Activated CD8-positive, alpha-beta memory T cell treated with anti-CD3 and anti-CD28 coated beads, Interleukin-2, amount 50 U/mL, for 48 hours (primary cell): ENCODE results near the gene POU2AF1.
"Not testable (repeated sequence)": the region's sequence is repeated elsewhere in the genome, so short reads cannot be mapped to it uniquely, and the experiment has no call there.

Experiments
- DNase-seq: peaks from one replicate; pipeline ENCODE4 v3.0.0-alpha.2; 2020

The POU2AF1 gene

DNA sequence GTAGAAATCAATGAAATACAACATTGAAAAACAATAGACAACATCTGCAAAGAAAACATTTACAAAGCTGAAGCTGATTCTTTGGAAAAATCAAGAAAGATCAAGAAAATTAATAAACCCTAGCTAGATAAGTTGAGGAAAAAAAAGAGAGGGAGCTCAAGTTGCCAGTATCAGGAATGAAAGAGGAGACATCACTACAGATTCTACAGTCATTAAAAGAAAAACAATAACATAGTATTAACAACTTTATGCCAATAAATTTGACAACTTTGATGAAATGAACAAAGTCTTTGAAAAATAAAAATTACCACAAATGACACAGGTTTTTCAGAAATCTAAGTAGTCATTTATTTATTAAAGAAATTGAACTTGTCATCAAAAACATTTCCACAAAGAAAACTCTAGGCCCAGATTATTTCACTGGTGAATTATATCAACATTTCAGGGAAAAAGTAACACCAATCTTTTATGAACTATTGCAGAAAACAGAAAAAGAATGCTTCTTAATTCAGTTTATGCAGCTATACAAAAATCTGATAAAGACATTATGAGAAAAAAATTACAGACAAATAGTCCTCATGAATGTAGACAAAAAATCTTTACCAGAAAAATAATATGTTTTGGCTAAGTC is 39.2 kb downstream of the POU2AF1 start:
- DNase-seq = no peak

- no peak for DNase-seq
Observed at GRCh38 chr11:111336582-111337256, 42.4 kb downstream of the POU2AF1 start.

- DNase-seq = no peak
Observed at GRCh38 chr11:111336062-111336461, 43.0 kb downstream of the POU2AF1 start.

GRCh38 chr11:111335549-111335948 is 43.5 kb downstream of the POU2AF1 start:
- no peak for DNase-seq

GRCh38 chr11:111334532-111335502 is 44.3 kb downstream of the POU2AF1 start:
- DNase-seq = no peak

DNA sequence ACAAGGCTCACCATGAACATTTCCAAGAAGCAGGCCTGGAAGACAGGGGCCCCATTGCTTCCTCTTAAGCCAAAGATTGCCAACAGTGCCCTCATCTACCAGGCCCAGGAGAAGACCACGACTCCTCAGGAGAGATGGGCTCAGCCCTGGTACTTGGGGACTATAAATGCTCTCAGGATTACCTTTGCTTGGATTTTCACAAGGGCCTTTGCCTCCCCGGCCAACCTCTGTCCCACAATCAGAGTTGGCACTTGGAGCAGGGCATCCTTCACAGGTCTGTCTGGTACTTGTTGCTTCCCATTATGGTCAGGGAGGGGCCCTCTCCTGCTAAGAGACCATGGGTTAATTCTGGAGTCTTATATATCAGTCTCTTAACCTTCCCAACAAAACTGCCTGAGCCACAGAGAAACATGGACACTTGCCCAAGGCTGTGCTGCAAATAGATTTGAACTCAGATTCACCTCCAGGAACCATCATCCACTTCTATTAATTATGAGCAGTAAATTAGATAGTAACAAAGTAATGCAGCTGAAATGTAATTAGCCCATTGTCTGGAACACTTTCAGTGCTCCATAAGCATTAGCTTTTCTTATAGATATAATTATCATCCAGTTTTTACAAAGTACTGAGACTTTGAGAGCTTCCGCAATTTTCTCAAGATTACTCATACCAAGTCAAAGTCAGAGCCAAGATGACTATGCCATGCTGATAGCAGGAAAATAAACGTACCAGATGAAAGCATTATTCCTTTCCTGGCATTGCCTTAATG is 47.2 kb downstream of the POU2AF1 start:
- no peak for DNase-seq

- DNase-seq = no peak
Observed at GRCh38 chr11:111330234-111330893, 48.7 kb downstream of the POU2AF1 start.

GRCh38 chr11:111329306-111330204 is 49.5 kb downstream of the POU2AF1 start:
- DNase-seq = no peak

- no peak for DNase-seq
Observed at GRCh38 chr11:111327908-111328624, 51.0 kb downstream of the POU2AF1 start.

GRCh38 chr11:111326824-111327223 is 52.3 kb downstream of the POU2AF1 start:
- no peak for DNase-seq

GRCh38 chr11:111325259-111325658 is 53.8 kb downstream of the POU2AF1 start:
- no peak for DNase-seq

DNA sequence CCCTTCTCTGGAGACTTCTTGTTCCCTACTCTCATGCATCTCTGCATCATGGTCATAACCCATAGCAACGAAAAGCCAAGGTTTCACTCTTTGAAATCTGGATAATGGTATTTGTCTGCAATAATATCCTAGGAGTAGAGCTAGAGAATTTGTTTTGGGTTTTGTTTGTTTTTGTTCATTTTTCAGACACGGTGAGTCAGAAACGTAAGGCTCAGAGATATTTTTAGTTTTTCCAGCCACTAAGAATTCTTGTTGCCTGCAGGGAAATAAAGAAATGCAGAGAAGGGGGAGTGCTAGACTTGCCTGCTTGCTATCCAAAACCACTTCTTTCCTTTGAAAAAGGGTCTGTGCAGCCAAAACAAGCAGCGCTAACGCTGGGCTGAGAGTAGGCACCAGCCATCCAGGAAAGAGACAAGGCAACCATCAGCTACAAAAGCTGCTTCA is 54.8 kb downstream of the POU2AF1 start:
- DNase-seq = no peak

DNA sequence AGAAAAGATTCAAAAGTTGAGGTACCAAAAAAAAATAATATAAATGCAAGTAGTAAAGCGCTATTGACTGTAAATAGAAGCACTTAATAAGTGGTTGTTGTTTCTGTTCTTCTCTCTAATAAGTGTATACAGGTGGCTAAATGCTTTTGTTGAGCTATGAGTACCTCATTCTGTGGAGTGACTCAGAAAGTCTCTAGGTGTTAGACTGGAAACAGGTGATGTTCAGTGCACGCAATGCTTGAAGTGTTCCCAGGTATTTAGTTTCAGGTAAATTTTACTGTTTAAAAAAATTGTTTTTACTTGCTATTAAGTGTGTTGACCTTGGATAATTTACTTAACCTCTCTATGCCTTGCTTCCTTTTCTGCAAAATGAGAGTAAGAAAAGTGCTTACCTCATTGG is 56.5 kb downstream of the POU2AF1 start:
- no peak for DNase-seq

GRCh38 chr11:111320728-111321568 is 58.1 kb downstream of the POU2AF1 start:
- no peak for DNase-seq

DNA sequence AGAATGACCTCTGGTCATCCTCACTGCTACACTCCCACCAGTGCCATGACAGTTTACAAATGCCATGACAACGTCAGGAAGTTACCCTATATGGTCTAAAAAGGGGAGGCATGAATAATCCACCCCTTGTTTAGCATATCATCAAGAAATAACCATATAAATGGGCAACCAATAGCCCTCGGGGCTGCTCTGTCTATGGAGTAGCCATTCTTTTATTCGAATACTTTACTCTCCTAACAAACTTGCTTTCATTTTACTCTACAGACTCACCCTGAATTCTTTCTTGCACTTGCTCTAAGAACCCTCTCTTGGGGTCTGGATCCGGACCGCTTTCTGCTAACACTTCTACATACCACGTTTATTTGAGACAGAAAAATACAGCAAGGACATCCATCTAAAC is 58.9 kb downstream of the POU2AF1 start:
- DNase-seq = not testable (repeated sequence)

GRCh38 chr11:111319296-111319695 is 59.8 kb downstream of the POU2AF1 start:
- DNase-seq = no peak

GRCh38 chr11:111312076-111312475 is 67.0 kb downstream of the POU2AF1 start:
- no peak for DNase-seq

DNA sequence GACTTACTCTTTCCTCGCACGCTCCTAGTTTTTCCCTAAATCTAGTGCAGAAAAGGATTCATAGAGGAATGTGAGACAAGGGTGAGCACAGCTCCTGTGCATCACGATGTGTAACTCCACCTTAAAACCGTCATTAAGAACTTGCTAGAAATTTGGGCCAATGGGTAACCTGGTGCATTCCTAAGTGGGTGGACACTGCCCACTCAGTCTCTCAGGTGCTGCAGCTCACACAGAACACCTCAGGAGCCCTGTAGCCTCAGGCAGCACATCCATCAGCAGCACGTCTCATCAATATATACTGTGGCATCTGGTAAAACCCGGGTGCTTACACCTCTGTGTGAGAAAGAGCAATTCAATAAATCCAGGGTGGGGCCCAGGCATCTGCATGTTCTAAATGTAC is 68.4 kb downstream of the POU2AF1 start:
- DNase-seq = no peak

DNA sequence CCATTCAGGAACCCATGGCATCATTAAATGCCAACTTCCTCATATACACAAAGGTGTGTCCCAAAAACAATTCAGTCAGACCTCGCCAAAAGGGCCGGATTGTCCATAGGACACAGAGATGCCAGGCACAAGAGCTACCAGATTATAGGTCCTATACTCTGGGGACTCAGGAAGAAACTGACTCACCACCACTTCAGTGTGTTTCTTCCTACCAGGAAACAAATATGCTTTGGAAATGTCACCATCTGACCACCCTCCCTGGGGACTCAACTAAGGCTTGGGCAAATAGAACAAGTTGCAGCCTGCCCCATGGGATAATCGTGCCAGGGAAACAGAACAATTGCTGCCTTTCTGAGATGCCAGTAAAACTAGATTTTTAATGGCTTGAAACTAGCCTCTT is 69.0 kb downstream of the POU2AF1 start:
- DNase-seq = no peak
